Measurements from ENCODE around the gene KLHL6.

- TF ChIP-seq CTCF (IDR thresholded peaks at IDR 0.05; ENCODE audit: low read depth, low read length, missing input control), result no peak
- no peak for TF ChIP-seq TAF1 (conservative IDR thresholded peaks at IDR 0.05)
- TF ChIP-seq REST (IDR thresholded peaks at IDR 0.05), result no peak
- TF ChIP-seq EGR1 (IDR thresholded peaks at IDR 0.05; ENCODE audit: low read depth in 2 of 2), result no peak
- no peak for TF ChIP-seq MAX (IDR thresholded peaks at IDR 0.05)
- no peak for TF ChIP-seq SP1 (IDR thresholded peaks at IDR 0.05)
Observed at GRCh38 chr3:183508821-183509220, 46.7 kb downstream of the KLHL6 start.

All from liver (tissue), 3 donors.